Lower lobe of right lung (tissue), 2 donors: ENCODE data around the gene DPP6. TPM values are rescaled to one million over a fixed set of nuclear protein-coding genes. Genes with fewer than 3 reads are reported as not detected.
A peak's percentile ranks its signal among the peaks of the same experiment; 100 is the strongest.

Experiments
- ATAC-seq, 2 donors: fragments of 200-7000 bp; cut with Tn5 transposase; one replicate each; pipeline ENCODE4 v1.9.1; 2020 to 2022; ENCODE audit warnings: mild to moderate bottlenecking in 2 of 2, moderate library complexity in 2 of 2
- DNase-seq: peaks from one replicate; pipeline ENCODE4 v3.0.0-alpha.2; 2020
- H3K27ac ChIP-seq: fragments of 200-600 bp; one replicate; pipeline ENCODE4 v1.8.0; 2022
- H3K27me3 ChIP-seq: fragments of 200-600 bp; one replicate; pipeline ENCODE4 v1.8.0; 2022; ENCODE audit warnings: low read depth
- H3K36me3 ChIP-seq: fragments of 200-600 bp; one replicate; pipeline ENCODE4 v1.8.0; 2022; ENCODE audit warnings: mild to moderate bottlenecking
- H3K4me1 ChIP-seq: fragments of 200-600 bp; one replicate; pipeline ENCODE4 v1.8.0; 2022
- H3K4me3 ChIP-seq: fragments of 200-600 bp; one replicate; pipeline ENCODE4 v1.8.0; 2022; ENCODE audit warnings: mild to moderate bottlenecking
- H3K9me3 ChIP-seq: fragments of 200-600 bp; one replicate; pipeline ENCODE4 v1.8.0; 2022
- intact Hi-C: fragments of 100-400 bp; cut with DNase I; formaldehyde crosslinking; loops from one replicate; pipeline ENCODE4 v1.11.0; 2022
- total RNA-seq: library from RNA; stranded (reverse); fragmentation: NEBNext Ultra II Directional; extraction: Animal tissue kit (Norgen Biotek cat#: 25700); gene quantifications from one replicate; pipeline ENCODE4 v1.2.1, GENCODE V29; 2021
- TF ChIP-seq, protein P1 (sequence below): fragments of 200-600 bp; IDR thresholded peaks from one replicate; pipeline ENCODE4 v1.8.0; 2022; ENCODE audit warnings: antibody characterized with exemption, mild to moderate bottlenecking
- donor health status: DM: no; HTN: yes; CAD: no; lungs with severe emphysema.

Gene DPP6
- total RNA-seq, 1 donor from 2014 or later: 0.71 TPM

DNA sequence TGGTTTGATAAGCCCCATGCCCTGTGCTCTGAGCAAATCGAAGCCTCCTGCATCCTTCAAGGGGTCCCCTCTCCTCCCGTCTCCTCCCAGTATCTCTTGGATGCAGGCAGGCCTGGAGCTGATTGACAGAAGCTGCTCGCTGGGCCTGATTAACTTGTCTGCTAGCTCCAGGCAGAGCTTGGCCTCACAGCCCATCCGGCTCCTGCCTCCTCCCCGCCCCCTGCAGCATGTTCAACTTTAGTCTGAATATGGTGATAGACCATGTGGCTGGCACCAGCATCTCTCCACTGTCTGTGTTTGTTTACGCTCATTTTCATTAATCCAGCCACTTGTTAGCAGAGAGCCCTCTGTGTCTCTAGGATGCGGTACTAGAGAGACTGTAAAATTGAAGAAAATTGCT, 432.2 kb downstream of the DPP6 start:
- Histone ChIP-seq H3K36me3 (no peaks in the 10 kb centered on the region), H3K4me3 (no peak overlapping the region), H3K27ac (no peak overlapping the region), H3K27me3 (no peaks in the 10 kb centered on the region), H3K4me1 (no peaks in the 10 kb centered on the region), H3K9me3 (no peaks in the 10 kb centered on the region)
- TF ChIP-seq, protein P1, sequence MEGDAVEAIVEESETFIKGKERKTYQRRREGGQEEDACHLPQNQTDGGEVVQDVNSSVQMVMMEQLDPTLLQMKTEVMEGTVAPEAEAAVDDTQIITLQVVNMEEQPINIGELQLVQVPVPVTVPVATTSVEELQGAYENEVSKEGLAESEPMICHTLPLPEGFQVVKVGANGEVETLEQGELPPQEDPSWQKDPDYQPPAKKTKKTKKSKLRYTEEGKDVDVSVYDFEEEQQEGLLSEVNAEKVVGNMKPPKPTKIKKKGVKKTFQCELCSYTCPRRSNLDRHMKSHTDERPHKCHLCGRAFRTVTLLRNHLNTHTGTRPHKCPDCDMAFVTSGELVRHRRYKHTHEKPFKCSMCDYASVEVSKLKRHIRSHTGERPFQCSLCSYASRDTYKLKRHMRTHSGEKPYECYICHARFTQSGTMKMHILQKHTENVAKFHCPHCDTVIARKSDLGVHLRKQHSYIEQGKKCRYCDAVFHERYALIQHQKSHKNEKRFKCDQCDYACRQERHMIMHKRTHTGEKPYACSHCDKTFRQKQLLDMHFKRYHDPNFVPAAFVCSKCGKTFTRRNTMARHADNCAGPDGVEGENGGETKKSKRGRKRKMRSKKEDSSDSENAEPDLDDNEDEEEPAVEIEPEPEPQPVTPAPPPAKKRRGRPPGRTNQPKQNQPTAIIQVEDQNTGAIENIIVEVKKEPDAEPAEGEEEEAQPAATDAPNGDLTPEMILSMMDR: no peak
- ATAC-seq: no peak
- intact Hi-C loops: no loop called here
- no peak for DNase-seq

DNA sequence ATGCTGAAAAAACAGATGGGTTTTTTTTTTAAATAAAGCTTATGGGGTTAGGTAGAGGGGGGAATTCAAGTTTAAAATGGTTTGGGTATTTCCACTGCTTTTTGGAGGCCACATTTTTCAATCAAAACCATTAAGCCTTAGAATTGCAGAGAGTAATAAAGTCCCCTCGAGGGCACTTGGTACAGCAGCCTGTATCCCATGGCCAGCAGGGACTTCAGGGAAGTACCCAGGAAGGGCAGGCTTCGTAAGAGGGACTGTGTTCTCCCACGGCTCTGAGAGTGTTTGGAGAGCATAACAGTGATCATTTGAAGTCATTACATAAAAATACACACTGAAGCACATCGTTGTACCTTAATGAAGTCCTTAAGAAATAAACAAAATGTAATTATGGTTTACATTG, 432.7 kb downstream of the DPP6 start:
- TF ChIP-seq, protein P1: no peak
- Histone ChIP-seq H3K9me3 (no peaks in the 10 kb centered on the region), H3K4me1 (no peaks in the 10 kb centered on the region), H3K4me3 (no peak overlapping the region), H3K27me3 (no peaks in the 10 kb centered on the region), H3K27ac (no peak overlapping the region), H3K36me3 (no peaks in the 10 kb centered on the region)
- intact Hi-C loops: no loop called here
- no peak for ATAC-seq
- no peak for DNase-seq

- Histone ChIP-seq H3K36me3 (no peaks in the 10 kb centered on the region), H3K4me3 (no peak overlapping the region), H3K9me3 (no peaks in the 10 kb centered on the region), H3K4me1 (no peaks in the 10 kb centered on the region), H3K27me3 (no peaks in the 10 kb centered on the region), H3K27ac (no peak overlapping the region)
- DNase-seq (no peak), ATAC-seq (no peak)
- intact Hi-C loops: no loop called here
- TF ChIP-seq, protein P1: no peak
Observed at GRCh38 chr7:154489897-154490296, 437.7 kb downstream of the DPP6 start.

- intact Hi-C loops: no loop called here
- ATAC-seq (no peak), DNase-seq (no peak)
- Histone ChIP-seq H3K27ac (no peak overlapping the region), H3K9me3 (no peaks in the 10 kb centered on the region), H3K4me1 (no peaks in the 10 kb centered on the region), H3K36me3 (no peaks in the 10 kb centered on the region), H3K4me3 (no peak overlapping the region), H3K27me3 (no peaks in the 10 kb centered on the region)
- TF ChIP-seq, protein P1: no peak
Observed at GRCh38 chr7:154493594-154493993, 441.4 kb downstream of the DPP6 start.

DNA sequence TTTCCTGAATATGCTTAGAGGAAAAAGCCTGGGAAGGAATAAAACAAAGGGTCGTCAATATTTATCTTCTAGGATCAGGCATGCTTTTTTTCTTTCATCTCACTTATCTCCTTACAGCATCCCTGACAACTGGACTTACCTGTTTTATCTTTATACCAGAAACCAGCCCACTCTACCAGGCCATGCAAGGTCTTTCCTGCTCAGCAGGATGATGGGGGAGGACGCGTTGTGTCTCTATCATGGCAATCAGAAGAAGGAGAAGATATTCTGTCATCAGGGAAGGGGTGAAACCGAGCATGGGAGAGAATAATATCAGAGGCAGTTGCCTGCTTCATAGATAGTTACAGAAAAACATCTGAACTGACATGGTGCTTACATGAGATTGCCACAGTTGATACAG, 445.6 kb downstream of the DPP6 start:
- no peak overlapping the region for H3K4me3 ChIP-seq
- TF ChIP-seq, protein P1: no peak
- no peaks in the 10 kb centered on the region for H3K4me1 ChIP-seq
- intact Hi-C loops: no loop called here
- ATAC-seq (no peak), DNase-seq (no peak)
- no peaks in the 10 kb centered on the region for H3K36me3 ChIP-seq
- no peak overlapping the region for H3K27ac ChIP-seq
- H3K9me3 ChIP-seq: no peaks in the 10 kb centered on the region
- no peaks in the 10 kb centered on the region for H3K27me3 ChIP-seq

GRCh38 chr7:154503962-154504550, 451.9 kb downstream of the DPP6 start:
- ATAC-seq (no peak), DNase-seq (no peak)
- H3K4me1 ChIP-seq: no peaks in the 10 kb centered on the region
- intact Hi-C loops: no loop called here
- no peak overlapping the region for H3K4me3 ChIP-seq
- TF ChIP-seq, protein P1: peak; percentile 58
- H3K27ac ChIP-seq: no peak overlapping the region
- H3K9me3 ChIP-seq: no peaks in the 10 kb centered on the region
- no peaks in the 10 kb centered on the region for H3K36me3 ChIP-seq
- no peaks in the 10 kb centered on the region for H3K27me3 ChIP-seq
